Esophagus muscularis mucosa (tissue), 3 donors: ENCODE data around the gene WNT8B.

Experiments
- POLR2AphosphoS5 ChIP-seq, 2 donors: sonication (generic); formaldehyde crosslinking; IDR thresholded peaks; one replicate each; pipeline ENCODE4 v1.6.1; 2017; ENCODE audit warnings: antibody characterized with exemption in 2 of 2
- TF ChIP-seq, protein P1 (sequence below), 3 experiments: fragments of 200-600 bp in 2 of 3; fragments of 450-650 bp in 1 of 3; sonication (generic) in 2 of 3; IDR thresholded peaks; one replicate each; pipeline ENCODE4 v1.5.1; 2017 to 2019; ENCODE audit warnings: antibody characterized with exemption in 3 of 3, mild to moderate bottlenecking in 2 of 3, moderate library complexity in 1 of 3

DNA sequence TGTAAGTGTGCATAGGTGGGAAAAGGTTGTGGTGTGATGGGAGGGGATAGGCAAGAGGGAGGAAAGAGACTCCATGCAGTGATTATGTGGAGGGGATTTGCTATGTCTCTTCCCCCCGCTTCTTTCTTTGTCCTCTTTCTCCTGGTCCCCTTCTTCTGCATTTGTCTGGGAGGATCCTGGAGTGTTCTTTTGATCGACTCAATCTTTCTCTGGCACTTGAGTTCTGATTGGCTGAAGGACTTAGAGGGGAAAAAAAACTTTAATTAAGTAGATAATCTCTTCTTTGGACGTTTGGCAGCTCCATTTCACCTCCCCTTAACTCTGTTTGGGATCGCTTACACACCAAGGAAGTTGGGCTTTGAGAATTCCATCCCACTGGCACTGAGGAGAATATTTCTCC is at the start of gene WNT8B:
- TF ChIP-seq, protein P1, sequence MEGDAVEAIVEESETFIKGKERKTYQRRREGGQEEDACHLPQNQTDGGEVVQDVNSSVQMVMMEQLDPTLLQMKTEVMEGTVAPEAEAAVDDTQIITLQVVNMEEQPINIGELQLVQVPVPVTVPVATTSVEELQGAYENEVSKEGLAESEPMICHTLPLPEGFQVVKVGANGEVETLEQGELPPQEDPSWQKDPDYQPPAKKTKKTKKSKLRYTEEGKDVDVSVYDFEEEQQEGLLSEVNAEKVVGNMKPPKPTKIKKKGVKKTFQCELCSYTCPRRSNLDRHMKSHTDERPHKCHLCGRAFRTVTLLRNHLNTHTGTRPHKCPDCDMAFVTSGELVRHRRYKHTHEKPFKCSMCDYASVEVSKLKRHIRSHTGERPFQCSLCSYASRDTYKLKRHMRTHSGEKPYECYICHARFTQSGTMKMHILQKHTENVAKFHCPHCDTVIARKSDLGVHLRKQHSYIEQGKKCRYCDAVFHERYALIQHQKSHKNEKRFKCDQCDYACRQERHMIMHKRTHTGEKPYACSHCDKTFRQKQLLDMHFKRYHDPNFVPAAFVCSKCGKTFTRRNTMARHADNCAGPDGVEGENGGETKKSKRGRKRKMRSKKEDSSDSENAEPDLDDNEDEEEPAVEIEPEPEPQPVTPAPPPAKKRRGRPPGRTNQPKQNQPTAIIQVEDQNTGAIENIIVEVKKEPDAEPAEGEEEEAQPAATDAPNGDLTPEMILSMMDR (IDR thresholded peaks at IDR 0.05) = no peak
- TF ChIP-seq POLR2AphosphoS5 (IDR thresholded peaks at IDR 0.05) = no peak
